NCI-H146 treated with DMSO at 0.1 percent for 48 hours (cell line): ENCODE data around the gene KDELR1.

ENCODE experiments used
- DNase-seq: peaks from one replicate; lab custom pipeline; 2025; ENCODE audit not compliant: unreplicated experiment; lab: John Stamatoyannopoulos, UW

The KDELR1 gene

DNA sequence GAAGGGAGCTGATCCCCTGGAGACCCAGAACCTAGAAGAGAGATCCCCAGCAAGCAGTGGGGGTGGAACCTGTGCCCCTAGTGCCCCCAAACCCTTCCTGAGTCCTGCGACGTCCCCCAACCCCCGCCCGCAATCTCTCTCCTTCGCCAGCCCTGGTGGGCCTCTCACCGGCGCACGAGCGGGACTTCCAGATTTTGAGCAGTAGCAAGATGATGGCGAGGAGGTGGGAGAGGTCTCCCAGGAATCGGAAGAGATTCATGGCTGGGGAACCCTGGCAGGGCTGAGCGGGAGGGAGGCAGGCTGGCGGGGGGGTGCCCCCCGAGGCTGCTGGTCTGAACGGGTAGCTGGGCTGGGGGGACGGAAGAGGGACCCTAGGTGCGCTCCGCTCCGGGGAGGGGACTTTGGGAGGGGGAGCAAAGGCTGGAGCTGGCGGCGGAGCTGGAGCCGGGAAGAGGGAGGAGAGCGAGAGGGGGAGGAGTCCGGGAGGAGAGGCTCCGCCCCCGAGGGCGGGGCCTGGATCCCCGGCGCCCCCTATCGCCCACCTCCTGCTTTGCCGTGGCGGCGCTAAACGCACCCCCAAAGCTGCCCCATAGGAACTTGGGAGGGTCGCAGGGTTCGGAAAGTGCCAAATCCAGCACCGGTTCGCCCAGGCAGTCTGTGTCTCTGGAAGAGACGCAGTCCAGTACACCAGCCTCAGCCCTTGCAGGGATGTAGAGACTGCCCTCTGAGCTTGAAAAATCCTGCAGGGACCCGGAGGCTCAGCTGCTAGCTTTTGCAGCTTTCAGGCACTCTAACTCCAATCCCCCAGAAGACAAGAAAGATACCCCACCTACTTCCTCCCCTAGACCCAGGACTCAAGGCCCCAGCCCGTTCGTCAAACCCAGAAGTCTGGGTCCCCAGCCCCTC, at the start of gene KDELR1:
TSS of gene KDELR1 (minus strand) at position 452 of the 906 bp plus-strand sequence. CDS start at position 259, 193 bp downstream.
- peak; percentile 37 for DNase-seq

DNA sequence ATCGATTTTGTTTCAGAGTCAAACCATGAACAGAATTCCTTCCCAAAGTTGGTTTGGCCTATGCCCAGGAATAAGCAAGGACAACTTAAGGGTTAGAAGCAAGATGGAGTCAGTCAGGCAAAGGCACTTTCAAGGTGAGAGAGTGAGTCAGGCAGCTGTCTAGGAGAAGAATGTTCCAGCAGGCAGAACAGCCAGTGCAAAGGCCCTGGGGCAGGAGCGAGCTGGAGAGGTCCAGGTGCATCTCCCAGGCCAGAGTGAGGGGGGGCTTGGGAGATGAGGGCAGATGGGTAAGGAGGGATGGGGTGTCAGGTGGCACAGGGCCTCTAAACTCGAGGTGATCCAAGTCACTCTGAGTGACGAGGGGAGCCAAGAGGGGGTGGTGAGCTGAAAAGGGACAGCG, 45.2 kb upstream of the KDELR1 start:
- DNase-seq: no peak

DNA sequence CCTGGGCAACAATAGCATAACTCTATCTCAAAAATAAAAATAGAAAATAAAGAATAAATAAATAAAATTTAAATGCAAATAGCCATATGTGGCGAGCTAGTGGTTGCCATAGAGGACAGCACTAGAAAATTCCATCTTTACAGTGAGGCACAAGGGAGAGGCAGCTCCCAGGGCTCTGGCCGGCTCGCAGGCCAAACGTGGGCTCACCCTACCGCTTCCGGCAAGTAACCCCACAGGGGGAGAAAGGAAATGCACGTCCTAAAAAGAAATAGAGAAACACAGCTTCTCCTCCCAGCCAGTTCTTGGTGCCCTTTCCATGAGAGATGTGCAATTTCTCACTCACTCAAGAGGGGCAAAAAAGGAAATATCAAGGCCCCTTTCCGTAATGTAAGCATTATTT, 42.0 kb upstream of the KDELR1 start:
- no peak for DNase-seq

DNA sequence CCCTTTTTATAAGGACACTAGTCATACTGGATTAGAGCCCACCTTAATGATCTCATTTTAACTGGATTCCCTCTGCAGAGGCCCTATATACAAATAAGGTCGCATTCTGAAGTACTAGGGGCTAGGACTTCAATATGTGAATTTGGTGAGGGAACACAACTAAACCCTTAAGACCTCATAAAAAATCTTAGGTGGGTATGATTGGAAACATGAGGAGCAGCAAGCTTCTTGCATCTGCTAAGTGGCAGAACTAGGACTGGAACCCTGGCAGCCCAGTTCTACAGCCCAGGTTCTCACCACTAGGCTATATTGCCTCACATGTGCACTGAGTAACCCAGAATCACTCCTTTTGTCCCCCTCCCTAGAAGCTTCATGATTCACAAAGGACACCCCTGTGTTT, 37.3 kb upstream of the KDELR1 start:
- no peak for DNase-seq

DNA sequence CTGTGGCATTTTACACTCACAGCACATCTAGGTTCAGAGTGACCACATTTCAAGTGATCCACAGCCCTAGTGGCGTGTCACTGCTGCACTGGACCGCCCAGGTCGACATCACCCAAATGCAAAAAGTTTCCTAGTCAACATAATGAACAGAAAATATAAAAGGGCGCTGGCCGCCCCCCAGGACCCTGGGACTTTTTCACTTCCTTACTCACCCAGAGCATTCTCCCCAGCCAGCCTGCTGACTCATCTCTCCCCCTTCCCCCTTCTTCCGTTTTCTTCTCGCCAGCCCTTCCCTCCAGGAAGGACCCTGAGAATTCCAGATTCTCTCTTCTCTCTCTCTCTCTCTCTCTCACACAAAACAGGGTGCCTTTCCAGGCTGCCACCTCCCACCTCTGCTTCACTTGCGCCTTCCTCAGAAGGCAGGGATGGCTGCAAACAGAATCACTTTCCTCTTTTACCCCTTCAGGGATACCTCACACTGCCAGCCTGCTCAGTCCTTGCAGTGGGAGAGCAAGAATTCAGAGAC, 33.4 kb upstream of the KDELR1 start:
- DNase-seq: no peak

DNA sequence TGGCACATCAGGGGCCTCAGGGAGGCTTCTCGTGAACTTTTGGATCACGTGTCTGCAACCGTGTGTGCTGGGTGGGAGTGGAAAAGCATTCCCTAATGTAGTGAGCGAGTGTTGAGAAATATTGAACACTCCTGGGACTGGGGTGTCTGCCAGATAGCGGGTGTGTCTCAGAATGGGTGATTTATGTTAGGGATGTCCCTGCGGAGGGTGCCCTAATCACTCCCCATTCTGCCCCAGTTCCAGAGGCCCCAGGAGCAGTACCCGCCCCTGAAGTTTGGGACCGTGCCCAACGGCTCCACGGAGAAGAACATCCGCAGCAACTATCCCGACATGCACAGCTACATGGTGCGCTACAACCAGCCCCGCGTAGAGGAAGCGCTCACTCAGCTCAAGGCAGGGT, 30.2 kb upstream of the KDELR1 start:
- DNase-seq: no peak

DNA sequence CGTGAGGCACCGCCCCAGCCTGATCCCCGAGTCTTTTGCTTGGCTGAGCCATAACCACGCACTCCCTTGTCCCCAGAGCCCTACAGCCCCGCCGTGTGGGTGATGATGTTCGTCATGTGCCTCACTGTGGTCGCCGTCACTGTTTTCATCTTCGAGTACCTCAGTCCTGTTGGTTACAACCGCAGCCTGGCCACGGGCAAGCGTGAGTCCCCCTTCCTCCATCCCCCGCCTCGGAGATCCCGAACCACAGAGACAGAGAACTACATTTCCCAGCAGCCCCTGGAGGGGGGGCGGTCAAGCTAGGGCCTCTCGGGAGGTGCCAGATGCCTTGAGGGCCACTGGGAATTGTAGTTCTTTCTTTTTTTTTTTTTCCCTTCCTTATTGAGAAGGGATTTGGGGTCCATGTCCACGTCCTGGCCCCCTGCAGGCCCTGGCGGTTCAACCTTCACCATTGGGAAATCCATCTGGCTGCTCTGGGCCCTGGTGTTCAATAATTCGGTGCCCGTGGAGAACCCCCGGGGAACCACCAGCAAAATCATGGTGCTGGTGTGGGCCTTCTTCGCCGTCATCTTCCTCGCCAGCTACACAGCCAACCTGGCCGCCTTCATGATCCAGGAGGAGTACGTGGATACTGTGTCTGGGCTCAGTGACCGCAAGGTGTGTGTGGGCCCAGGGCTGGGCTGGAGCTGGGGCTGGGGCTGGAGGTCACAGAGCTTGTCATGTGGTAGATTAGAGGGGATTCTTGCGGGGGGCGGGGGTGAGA, 28.0 kb upstream of the KDELR1 start:
- no peak for DNase-seq

DNA sequence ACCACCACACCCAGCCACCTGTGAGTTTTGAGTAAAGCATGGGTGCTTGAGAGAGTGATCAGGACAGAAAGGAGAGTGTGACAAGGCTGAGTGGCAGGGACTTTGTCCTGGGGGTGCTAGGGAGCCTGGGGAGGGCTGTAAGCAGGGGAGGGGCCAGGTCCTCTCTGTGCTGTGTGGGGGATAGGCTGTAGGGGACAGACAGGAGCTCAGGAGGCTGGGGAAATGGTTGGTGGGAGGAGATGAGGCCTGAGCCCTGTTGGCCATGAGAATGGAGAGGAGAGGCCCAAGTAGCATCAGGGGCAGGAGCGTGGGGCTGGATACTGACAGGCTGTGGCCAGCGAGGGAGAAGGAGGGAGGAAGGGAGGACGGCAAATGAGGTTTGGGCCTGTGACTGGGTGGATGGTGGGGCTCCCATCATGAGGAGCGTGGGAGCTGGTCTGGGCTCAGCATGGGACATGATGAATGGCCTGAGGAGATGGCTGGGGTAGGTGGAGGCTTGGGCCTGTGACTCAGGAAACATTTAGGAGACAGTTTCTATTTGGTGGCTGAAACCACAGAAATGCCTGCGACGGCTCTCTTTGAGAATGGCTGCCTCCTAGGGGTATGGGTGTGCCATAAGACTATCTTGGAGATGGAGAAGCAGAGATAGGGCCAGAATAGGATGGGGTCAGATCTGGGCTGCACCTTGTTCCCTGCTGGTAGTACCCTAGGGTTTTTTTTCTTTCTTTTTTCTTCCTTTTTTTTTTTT, 27.1 kb upstream of the KDELR1 start:
- no peak for DNase-seq

DNA sequence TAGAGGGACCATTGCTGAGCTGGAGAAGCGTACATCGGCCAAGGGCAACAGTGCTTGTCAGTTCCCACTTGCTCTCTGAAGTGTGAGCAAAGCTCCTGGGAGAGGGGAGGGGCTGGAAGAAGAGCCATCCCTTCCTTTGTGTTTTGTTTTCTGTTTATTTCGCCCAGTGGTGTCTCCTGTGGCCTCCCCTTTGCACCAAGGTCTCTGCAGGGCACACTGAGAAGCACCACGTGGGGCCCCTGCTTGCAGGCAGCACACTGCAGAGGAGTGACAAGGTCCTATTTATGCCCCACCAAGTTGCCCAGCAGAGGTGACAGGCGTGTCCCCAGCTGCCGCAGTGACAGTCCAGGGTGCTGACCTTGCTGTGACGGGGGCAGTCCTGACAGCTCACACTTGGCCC, 26.1 kb upstream of the KDELR1 start:
- DNase-seq: no peak

DNA sequence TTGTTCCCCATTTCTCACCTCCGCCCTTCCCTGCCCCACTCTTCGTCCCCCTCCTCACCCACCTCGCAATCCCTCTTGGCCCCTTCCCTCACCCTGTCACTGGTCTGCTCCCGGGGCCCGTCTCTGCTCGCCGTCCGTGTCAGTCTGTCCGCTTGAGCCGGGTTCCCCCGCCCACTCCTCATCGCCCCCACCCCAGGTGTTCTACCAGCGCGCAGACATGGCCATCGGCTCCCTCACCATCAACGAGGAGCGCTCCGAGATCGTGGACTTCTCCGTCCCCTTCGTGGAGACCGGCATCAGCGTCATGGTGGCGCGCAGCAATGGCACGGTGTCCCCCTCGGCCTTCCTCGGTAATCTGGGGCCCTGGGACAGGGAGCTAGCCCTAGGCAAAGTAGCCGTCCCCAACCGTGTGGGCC, 24.5 kb upstream of the KDELR1 start:
- DNase-seq: no peak

DNA sequence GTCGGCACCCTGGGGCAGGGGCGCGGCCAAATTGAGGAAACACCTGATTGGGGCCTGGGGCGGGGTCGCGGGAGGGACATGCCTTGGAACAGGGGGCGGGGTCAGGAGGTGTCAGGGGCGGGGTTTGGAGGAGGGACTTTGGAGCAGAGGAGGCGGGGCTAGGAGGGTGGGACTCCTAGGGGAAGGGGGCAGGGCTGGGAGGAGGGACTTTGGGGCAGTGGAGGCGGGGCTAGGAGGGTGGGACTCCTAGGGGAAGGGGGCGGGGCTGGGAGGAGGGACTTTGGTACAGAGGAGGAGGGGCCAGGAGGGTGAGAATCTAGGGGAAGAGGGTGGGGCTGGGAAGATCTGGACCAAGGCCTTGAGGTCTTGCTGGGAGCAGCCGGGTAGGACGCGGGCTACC, 24.0 kb upstream of the KDELR1 start:
- no peak for DNase-seq

DNA sequence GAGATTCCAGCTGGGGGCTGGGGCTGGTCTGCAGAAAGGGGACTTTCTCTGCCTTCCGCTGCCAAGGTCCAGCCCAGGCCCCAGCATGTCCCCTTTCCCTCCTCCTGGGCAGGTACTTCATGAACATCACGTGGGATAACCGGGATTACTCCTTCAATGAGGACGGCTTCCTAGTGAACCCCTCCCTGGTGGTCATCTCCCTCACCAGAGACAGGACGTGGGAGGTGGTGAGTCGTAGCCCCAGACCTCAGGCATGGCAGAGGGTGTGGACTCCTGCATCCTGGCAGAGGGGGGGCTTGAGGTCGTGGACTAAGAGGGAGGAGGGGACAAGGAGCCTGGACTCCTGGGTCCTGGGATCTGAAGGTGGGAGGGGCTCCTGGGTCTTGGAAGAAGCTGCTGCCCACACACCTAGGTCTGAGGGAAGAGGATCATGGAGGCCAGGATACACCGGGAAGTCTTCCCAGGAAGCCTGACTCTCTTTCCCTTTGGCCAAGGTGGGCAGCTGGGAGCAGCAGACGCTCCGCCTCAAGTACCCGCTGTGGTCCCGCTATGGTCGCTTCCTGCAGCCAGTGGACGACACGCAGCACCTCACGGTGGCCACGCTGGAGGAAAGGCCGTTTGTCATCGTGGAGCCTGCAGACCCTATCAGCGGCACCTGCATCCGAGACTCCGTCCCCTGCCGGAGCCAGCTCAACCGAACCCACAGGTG, 22.7 kb upstream of the KDELR1 start:
- DNase-seq: no peak

DNA sequence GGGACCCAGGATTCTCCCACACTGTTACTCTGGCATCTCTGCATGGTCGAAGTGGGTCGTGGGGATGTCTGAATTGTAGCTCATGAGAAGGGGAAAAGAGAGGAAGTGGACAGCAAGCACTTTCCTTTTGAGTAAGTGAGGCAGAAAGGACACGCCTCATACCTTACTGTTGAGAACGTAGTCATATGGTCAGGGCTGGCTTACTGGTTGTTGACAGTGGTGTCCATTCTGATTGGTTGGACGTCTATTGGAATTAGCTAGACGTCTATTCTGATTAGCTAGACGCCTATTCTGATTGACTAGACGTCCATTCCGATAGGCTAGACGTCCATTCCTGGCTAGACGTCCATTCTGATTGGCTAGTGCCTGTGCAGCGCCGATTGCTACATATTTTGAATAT, 14.5 kb upstream of the KDELR1 start:
- DNase-seq: no peak

DNA sequence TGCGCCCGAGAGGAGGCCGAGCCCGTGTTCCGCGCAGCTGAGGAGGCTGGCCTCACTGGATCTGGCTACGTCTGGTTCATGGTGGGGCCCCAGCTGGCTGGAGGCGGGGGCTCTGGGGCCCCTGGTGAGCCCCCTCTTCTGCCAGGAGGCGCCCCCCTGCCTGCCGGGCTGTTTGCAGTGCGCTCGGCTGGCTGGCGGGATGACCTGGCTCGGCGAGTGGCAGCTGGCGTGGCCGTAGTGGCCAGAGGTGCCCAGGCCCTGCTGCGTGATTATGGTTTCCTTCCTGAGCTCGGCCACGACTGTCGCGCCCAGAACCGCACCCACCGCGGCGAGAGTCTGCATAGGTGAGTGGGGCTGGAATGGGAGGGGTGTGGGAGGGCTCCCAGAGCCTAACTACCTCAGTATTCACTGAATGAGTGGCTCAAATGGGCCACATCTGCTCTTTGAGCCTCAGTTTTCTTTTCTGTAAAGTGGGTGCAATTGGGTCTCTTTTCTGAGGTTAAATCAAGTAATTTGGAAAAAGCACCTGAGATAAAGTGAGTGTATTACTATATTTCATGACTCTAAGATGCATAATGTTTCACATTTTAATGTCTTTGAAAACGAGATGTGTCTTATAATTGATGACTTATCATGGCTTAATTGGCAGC, 13.8 kb upstream of the KDELR1 start:
- DNase-seq: no peak

DNA sequence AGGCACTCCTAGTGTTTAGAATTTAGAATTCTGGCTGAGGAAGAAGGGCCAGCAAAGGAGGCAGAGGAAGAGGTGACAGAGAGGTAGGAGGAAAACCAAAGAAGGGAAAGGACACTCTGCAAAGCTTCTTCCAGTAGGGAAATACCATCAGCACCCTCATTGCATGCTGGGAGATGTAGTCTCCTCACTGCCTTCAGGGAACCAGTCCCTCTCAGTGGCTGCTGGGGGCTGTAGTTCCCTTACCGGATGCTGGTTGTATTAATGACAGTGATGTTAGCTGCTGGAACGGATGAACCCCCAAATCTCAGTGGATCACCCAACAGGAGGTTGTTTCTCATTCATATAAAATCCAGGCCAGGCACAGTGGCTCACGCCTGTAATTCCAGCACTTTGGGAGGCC, 12.3 kb upstream of the KDELR1 start:
- DNase-seq: no peak

DNA sequence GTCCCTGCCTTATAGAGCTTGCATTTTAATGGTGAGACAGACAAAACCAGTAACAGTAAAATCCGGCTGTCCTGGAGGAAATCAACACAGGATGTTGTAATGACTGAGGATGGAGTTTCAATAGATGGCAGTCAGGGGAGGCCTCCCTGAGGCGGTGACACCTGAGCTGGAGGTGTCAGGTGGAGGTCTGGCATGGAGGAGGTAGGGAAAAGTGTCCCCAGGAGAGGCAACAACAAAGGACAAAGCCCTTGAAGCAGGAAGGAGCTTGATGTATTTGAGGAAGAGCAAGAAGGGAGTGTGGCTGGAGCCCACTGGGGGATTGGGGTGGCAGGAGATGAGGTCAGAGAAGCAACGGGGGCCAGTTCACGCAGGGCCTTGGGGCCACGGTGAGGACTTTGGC, 9.9 kb upstream of the KDELR1 start:
- peak; percentile 18 for DNase-seq

DNA sequence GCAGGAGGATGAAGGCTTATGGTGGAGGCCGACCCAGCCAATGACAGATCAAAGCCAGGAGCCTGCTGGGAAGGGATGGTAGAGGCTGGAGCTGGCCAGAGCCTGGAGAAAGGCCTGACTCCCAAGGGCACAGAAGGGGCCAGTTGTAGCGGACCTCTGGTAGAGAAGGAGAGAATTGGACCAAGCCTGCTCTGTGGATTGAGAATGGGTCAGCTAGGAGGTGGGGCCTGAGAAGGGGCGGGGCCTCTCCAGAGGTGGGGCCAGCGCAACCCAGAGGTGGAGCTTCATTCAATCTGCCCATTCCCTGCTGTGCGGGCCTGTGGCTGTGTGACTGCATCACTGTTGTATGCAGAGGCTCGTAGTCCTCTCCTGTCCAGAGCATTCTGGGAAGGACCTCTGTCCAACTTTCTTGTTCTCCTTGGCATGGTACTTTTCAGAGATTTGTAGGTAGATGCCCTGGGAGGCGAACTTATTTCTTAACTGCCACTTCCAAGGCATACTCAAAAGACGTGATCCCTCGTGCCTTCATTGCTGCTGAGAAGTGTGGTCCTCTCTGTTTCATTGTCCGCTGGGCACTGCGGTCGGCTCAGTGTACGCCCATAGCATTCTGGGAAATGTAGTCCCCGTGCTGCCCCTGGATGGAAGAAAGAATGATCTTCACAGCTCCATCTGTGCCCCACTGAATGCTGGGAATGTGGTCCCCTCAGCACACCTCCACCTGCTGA, 8.8 kb upstream of the KDELR1 start:
- DNase-seq: peak; percentile 97

DNA sequence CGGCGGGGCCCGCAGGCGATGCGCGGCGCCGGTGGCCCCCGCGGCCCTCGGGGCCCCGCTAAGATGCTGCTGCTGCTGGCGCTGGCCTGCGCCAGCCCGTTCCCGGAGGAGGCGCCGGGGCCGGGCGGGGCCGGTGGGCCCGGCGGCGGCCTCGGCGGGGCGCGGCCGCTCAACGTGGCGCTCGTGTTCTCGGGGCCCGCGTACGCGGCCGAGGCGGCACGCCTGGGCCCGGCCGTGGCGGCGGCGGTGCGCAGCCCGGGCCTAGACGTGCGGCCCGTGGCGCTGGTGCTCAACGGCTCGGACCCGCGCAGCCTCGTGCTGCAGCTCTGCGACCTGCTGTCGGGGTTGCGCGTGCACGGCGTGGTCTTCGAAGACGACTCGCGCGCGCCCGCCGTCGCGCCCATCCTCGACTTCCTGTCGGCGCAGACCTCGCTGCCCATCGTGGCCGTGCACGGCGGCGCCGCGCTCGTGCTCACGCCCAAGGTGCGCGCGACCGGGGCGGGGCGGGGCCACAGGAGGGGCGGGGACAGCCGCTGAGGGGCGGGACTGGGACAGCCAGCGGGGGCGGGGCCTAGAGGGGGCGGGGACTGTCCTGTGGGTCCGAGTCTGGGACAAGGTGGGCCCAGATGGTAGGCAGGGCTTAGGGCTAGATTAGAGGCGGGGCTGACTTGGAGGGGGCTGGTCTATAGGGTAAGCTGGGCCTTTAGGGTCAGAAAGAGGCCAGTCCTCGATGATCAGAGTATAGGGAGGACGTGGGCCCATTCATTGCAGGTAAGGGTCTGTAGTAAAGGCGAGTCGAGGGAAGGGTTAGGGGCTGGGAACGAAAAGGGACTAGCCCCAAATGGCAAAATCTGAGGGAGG, 7.3 kb upstream of the KDELR1 start:
- DNase-seq: peak; percentile 88

DNA sequence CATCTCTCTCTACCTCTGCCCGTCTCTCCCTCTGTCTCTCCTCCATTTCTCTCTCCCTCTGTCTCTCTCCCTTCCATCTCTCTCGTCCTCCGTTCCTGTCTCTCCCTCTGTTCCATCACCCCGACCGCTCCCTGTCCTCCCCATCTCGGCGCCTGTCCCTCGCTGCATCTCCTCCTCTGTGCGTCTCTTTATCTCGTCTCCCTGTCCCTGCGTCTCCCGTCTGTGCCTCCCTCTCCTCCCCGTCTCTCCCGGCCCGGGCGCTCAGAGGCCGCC, 6.7 kb upstream of the KDELR1 start:
- DNase-seq: peak; percentile 26
